GM21528 (cell line): Measurements from ENCODE around the gene TTC21A.

Source experiments
- ATAC-seq: cut with Tn5 transposase; IDR thresholded peaks from one replicate; pipeline ENCODE4 v1.9.1; 2021; ENCODE audit warnings: mild to moderate bottlenecking, moderate library complexity; ENCODE audit not compliant: unreplicated experiment, low FRiP score

The TTC21A gene

DNA sequence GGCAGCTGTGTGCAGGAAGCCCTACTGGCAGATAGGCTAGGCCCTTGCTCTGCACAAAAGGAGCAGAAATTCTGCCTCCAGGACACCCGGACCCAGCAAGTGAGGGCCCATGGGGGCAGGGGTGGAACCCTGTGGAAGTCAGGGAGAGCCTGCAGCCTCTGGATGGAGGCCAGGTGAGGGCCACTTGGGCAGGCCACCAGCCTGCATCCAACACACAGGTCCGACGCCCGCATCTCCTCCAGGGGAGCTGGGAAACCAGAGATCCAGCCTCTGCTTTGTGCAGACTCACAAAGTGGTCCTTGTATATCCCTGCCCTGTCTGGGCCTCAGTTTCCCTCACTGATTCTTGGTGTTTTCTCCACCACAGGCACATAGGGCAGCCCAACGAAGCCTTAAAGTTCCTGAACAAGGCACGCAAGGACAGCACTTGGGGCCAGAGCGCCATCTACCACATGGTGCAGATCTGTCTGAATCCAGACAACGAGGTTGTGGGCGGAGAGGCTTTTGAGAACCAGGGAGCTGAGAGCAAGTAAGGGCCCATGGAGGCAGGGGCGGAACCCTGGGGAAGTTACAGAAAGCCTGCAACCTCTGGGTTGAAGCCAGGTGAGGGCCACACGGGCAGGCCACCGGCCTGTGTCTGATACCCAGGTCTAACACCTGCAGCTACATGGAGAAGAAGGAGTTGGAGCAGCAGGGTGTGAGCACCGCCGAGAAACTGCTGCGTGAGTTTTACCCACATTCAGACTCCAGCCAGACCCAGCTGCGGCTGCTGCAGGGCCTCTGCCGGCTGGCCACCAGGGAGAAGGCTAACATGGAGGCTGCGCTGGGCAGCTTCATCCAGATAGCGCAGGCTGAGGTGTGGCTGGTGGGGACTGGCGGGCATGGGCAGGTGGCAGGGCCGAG lies 29.3 kb downstream of the TTC21A start:
- ATAC-seq, result no peak

GRCh38 chr3:39137435-39137936 lies 30.0 kb downstream of the TTC21A start:
- no peak for ATAC-seq

GRCh38 chr3:39137991-39138803 lies 30.7 kb downstream of the TTC21A start:
- no peak for ATAC-seq

GRCh38 chr3:39138804-39139415 lies 31.4 kb downstream of the TTC21A start:
- ATAC-seq, result no peak

- ATAC-seq, result no peak
Measured at GRCh38 chr3:39139442-39139841, 32.0 kb downstream of the TTC21A start.

DNA sequence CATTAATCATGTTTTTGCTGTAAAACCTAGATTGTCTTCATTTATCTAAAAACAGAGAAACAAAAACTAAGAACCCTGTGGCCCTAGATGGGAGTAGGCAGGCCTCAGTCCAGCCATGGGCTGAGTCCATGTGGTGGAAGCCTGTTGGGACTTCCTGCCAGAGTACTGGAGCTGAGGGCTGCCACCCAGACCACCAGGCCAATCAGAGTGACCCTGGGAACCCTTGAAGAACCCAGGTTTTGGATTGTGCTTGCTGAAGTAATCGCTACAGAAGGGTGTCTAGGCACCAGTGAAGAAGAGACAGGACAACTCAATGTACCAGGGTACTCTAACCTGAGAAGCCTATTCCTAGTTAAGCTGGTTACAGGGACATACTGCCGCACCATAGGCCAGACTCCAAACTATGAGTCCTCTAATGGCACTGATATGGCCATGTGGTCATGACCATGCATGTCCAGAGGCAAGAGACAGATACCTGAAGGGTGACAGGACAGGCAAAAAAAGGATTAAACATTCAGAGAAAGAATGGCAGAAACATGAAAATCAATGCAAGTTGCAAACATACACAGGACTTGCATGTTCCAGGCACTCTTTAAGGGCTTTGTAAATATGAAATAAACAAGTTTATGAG lies 33.0 kb downstream of the TTC21A start:
- no peak for ATAC-seq

DNA sequence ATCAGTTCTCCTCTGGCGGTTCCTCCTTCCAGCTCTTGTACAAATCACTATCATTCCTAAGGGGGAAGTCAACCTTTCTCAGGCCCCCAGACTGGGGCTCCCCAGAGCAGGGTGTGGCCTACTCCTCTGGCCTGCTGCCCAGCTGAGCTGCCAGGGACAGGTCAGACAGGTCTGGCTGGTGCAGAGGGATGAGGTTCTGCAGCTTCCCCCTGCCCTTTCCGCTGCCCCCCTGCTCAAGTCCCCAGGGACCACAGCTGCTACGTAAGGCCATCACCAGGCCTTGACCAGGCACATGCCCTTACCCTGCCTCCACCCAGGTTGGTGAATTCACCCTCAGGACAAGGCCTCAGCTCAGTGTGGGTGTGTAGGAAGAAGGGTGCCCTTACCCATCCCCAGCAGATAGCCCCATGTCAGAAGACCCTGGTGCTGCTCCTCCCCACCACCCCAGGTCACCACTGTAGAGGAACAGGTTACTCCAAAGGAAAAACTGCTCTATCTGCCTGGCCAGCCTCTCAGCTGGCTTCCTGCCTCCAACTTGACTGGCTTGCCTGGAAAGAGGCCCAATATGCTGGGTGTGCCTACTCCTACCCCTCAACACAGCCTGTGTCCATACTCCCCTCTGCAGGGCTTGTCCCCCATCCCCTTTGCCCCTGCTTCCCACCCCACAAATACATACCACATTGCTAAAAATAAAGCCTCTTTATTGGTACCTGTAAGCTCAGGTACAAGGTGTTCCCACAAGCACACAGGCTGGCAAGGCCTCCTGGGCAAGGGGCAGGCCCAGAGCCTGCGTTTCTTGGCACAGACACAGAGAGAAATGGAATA lies 33.9 kb downstream of the TTC21A start:
- no peak for ATAC-seq

DNA sequence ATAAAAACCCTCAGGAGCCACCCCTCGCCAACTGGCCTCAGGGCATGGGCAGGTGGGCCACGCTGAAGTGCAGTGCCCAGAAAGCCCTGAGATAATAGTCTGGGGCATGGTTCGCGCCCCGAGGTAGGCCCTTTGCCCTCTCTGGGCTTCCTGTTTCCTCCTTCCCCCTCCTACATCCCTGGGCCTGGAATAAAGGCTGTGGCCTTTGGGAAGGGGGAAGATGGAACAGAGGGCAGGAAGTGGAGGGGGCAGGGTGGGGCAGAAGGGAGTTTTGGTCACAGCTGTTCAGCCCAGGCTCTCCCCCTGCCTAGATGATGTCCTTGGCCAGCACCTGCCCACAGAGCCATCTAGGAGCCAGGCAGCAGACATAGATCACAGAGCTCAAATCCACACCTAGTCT lies 34.6 kb downstream of the TTC21A start:
- no peak for ATAC-seq

DNA sequence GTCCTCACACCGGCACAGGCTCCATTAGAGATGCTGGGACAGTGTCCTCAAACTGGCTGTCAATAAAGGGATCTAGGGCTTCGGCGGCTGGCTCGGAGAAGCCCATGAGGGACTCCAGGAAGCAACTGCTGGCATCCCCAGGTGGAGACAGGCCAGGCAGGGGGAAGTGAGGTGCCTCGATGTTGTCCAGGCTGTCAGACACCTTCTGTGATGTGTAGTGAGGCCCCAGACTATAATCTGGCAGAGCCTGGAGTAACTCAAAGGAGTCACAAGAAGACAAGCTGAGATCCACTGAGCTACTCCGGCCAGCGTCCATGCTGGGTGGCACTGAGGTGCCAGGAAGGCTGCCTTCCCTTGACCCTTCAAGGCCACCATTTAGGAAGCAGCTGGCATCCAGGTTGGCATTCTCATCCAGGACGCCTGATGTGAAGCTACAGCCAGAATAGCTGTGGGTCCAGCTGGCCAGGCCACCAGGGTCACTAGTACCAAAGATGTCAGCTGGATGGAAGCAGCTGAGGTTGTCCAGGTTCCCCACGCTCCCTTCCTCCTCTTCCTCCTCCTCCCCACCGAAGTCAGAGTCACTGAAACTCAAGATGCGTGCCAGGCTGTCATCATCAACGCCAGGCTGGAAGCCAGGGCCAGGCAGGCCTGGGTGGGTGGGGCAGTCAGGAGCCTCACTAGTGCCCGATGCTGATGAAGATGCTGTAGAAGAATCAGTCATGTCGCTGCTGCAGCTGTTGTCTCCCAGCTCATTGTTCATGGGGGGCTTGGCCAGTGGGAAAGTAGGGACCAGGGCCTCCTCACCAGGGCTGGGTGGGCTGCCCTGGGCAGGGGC lies 35.8 kb downstream of the TTC21A start:
- ATAC-seq, result no peak

DNA sequence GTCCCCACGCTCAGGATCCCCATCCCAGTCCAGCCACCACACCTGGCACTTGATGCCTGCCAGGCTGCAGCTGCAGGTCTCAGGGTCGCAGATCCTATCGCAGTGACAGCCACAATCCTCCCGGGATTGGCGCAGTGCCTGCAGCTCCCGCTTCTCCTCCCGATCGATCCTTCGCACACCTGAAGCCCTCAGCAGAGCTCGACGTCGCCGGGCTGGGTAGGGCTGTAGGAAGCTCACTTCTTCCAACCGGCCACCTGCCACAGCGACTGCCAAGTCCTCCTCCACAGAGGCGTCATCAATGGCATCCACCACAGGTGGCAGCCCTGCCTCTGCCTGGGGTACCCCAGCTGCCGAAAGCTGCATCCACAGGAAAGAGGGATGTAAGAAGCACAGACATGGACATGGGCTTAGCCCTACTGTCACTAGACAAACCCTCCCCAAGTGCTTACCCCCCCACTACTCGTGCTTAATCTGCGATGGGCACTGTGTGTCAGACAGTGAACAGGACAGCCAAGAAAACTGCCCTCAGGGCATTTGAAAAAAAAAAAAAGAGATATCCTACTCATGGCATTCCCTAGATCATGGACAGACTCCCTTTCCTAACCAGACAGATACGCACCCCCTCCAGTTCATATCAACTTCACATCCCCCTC lies 36.7 kb downstream of the TTC21A start:
- no peak for ATAC-seq

- no peak for ATAC-seq
Measured at GRCh38 chr3:39144748-39145380, 37.4 kb downstream of the TTC21A start.

DNA sequence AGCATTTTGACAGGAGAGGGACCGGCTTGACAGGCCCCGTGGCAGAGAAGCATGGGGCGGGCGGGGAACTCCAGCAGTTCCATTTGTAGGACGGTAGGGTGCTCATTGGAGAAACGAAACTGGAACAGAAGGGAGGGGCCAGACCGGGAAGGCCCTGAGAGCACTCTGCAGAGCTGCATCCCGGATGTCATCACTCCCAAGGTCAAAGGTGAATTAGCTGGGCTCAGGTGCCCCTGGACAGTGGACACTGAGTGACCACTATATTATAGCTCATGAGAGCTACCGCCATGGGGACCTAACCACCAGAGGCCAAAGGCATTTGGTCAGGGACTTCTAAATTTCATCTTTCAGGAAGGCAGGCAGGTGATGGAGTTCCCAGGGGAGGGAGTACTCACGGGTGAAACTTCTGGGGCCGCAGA lies 38.6 kb downstream of the TTC21A start:
- ATAC-seq, result no peak

- ATAC-seq, result peak; percentile 10
Measured at GRCh38 chr3:39146611-39147591, 39.4 kb downstream of the TTC21A start.

- ATAC-seq, result peak; percentile 30
Measured at GRCh38 chr3:39147711-39148434, 40.4 kb downstream of the TTC21A start.

- no peak for ATAC-seq
Measured at GRCh38 chr3:39148435-39149058, 41.1 kb downstream of the TTC21A start.

- ATAC-seq, result no peak
Measured at GRCh38 chr3:39149059-39149455, 41.6 kb downstream of the TTC21A start.
